ENCODE data around the gene ENPP1. TPM values are rescaled to one million over a fixed set of nuclear protein-coding genes. Genes with fewer than 3 reads are reported as not detected.
A peak's percentile ranks its signal among the peaks of the same experiment; 100 is the strongest.

Gene ENPP1
- total and polyA plus RNA-seq, 2 of the 4 experiments (the other 2 are of a cell fraction): 10.9 to 38.9 TPM

DNA sequence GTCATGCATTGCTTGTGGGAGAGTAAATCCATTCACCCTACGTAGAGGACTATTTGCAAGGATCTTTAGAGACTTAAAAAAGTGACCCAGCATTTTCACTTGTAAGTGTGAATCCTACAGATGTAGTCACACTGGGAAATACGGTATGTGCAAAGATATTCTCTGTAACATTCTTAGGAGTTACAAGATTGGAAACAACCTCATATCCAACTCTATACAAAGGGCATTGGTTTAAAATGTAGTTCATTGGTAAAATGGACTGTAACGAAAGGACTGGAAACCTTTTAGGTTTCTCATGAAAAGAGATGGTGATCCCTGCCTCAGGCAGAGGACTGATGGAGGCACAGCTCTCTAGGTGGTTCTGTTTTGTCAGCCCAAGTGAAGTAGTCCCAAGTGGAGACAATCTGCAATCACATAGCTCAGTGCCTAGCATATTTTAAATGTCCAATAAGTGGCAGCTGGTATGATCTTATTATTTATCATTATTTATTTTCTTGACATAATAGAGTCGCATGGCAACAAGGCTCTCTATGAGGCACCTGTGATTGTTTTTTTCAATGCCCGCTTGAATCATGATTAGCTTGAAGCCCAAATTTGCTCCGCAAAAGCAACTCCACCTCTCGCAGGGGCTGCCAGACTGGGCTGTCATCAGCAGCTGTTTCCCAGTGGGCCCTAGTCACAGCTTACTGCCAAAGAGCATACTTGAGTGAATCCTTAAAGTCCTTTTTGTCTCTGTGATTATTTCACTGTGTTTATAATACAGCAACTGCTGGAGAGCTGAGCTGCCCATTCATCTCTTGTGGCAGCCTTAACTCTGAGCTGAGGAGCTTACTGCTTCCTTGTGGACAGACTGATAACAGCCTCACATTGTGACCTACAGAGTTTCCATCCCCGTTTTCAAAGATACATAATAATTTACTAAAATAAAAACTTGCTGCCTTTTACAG, 19.8 kb upstream of the ENPP1 start:
- in situ Hi-C loops (cut with MboI; ENCODE audit: low sequenced_read_pairs): no loop called here
- no CpG with 5 or more reads among the region's 8 CpGs for WGBS, 2 experiments (ENCODE audit: extremely low coverage in 2 of 2, insufficient read length in 1 of 2)
- peak; percentile 85 for ATAC-seq (ENCODE audit: low read depth)
- TF ChIP-seq NFE2L2 (IDR thresholded peaks at IDR 0.05; ENCODE audit: low read depth, low read length) (no peak), MAFK (IDR thresholded peaks at IDR 0.05; ENCODE audit: low read depth, low read length) (no peak), RAD21 (IDR thresholded peaks at IDR 0.05; ENCODE audit: low read length) (peak; percentile 60), MXI1 (IDR thresholded peaks at IDR 0.05; ENCODE audit: borderline replicate concordance, low read depth, low read length) (no peak), BHLHE40 (IDR thresholded peaks at IDR 0.05; ENCODE audit: low read depth, low read length) (no peak), FOS (IDR thresholded peaks at IDR 0.05; ENCODE audit: low read depth, low read length) (no peak), ELK1 (IDR thresholded peaks at IDR 0.05; ENCODE audit: borderline replicate concordance, low read depth, low read length) (no peak), RCOR1 (IDR thresholded peaks at IDR 0.05; ENCODE audit: insufficient replicate concordance, low read length) (no peak), RFX5 (IDR thresholded peaks at IDR 0.05; ENCODE audit: low read depth, low read length) (no peak), CHD1 (IDR thresholded peaks at IDR 0.05; ENCODE audit: low read depth, low read length) (no peak), USF2 (IDR thresholded peaks at IDR 0.05; ENCODE audit: low read depth, low read length) (no peak), CEBPB (IDR thresholded peaks at IDR 0.05; ENCODE audit: low read depth, low read length) (no peak), SMC3 (IDR thresholded peaks at IDR 0.05; ENCODE audit: low read depth, low read length) (peak; percentile 55)

More for the DNA sequence above, 19.8 kb upstream of the ENPP1 start:
- H2AFZ ChIP-seq (replicated peaks; ENCODE audit: low read length, poor library complexity): no peak overlapping the region
- no peak overlapping the region for H2BK15ac ChIP-seq (ENCODE audit: low read depth, low read length)
- no peaks in the 10 kb centered on the region for H3K9me3 ChIP-seq (ENCODE audit: control insufficient read depth, insufficient read depth, low read length)
- H3K14ac ChIP-seq (replicated peaks; ENCODE audit: low read depth, low read length): no peak overlapping the region
- H3K4ac ChIP-seq (ENCODE audit: low read depth, low read length): no peak overlapping the region
- H3K4me1 ChIP-seq (ENCODE audit: control insufficient read depth, insufficient read depth, low read length): no peaks in the 10 kb centered on the region
- no peak overlapping the region for H3K18ac ChIP-seq (ENCODE audit: low read depth, low read length)
- peak; percentile 72 for DNase-seq
- dilution Hi-C loops (cut with HindIII; ENCODE audit: low sequenced_read_pairs, unreplicated experiment): no loop called here
- H2AK9ac ChIP-seq (replicated peaks; ENCODE audit: low read depth, low read length, poor library complexity): no peak overlapping the region
- no peak overlapping the region for H4K8ac ChIP-seq (ENCODE audit: low read depth in 2 of 2, low read length in 2 of 2)
- no peak overlapping the region for H3K27ac ChIP-seq (ENCODE audit: insufficient read depth, low read length)
- intact Hi-C loops (cut with micrococcal nuclease): loop anchor here (5.0 kb wide), 2 partner anchors 104 to 124 kb away; no protein-coding TSS in a partner anchor
- H3K4me2 ChIP-seq (ENCODE audit: low read depth, low read length): peak overlapping the region; percentile 47; the same call in 1 of the 2 replicates
- no peaks in the 10 kb centered on the region for H3K36me3 ChIP-seq (ENCODE audit: control insufficient read depth, insufficient read depth, low read length)
- BruUV-seq (replicated peaks): no TSS peak
- no peak overlapping the region for H3K4me3 ChIP-seq (ENCODE audit: insufficient read depth, low read depth, low read length)
- H3K56ac ChIP-seq (ENCODE audit: extremely low read depth, insufficient read depth, low read length): no peak overlapping the region
- H2BK20ac ChIP-seq (ENCODE audit: low read depth, low read length): no peak overlapping the region; the same call in 1 of the 2 replicates
- H4K5ac ChIP-seq (ENCODE audit: low read depth, low read length): no peak overlapping the region
- H2AK5ac ChIP-seq (ENCODE audit: low read depth, low read length): no peak overlapping the region
- H2BK5ac ChIP-seq (ENCODE audit: low read depth, low read length, poor library complexity, severe bottlenecking): no peak overlapping the region
- ChIA-PET POLR2A (ENCODE audit: unreplicated experiment) (interaction anchor here (0.7 kb wide), 1 partner anchor 63 kb away, joined by 4 read pairs; no protein-coding TSS in a partner anchor), CTCF (interaction anchor here (0.5 to 1.2 kb wide), 3 partner anchors 27 to 121 kb away, joined by 3 to 5 read pairs (median 3); no protein-coding TSS in a partner anchor)
- 0 out of 2 replicates have a peak overlapping the region, but pooled peaks have one; percentile 3 for H2BK120ac ChIP-seq (ENCODE audit: low read depth, low read length)
- H3K79me1 ChIP-seq (ENCODE audit: low read depth in 1 of 2, low read length in 2 of 2): no peaks in the 10 kb centered on the region
- H3K27me3 ChIP-seq (ENCODE audit: control insufficient read depth, insufficient read depth, low read length): no peaks in the 10 kb centered on the region
- H4K20me1 ChIP-seq (ENCODE audit: insufficient read depth, low read length): no peaks in the 10 kb centered on the region
- no peaks in the 10 kb centered on the region for H3K9me1 ChIP-seq (ENCODE audit: insufficient read depth, low read length)
- no peak overlapping the region for H3K9ac ChIP-seq (ENCODE audit: low read depth, low read length)
- H3K23ac ChIP-seq (ENCODE audit: low read depth, low read length): no peak overlapping the region
- no peak overlapping the region for H4K91ac ChIP-seq (ENCODE audit: insufficient read depth, low read depth, low read length)

Measured in IMR-90 (cell line).